ENCODE data around the gene GAA. TPM values are rescaled to one million over a fixed set of nuclear protein-coding genes. Genes with fewer than 3 reads are reported as not detected.
"Not testable (repeated sequence)": the region's sequence is repeated elsewhere in the genome, so short reads cannot be mapped to it uniquely, and the experiment has no call there.

GAA gene
- total and polyA plus RNA-seq, 2 donors, result 30.4 to 56.4 TPM

GRCh38 chr17:80145076-80146075 is 44.0 kb downstream of the GAA start:
- Histone ChIP-seq H3K36me3 (ENCODE audit: control insufficient read depth in 2 of 2, insufficient read depth in 2 of 2, low read length in 1 of 2) (peaks cover 29 to 38% of the 10 kb centered on the region in 2 donors), H3K9me3 (ENCODE audit: control insufficient read depth in 2 of 2, insufficient read depth in 1 of 2, low read length in 1 of 2) (no peaks in the 10 kb centered on the region), H3K4me3 (ENCODE audit: low read length in 2 of 2) (peak overlapping the region; percentile 76 to 90), H3K4me1 (ENCODE audit: control insufficient read depth in 2 of 2, insufficient read depth in 2 of 2, low read length in 2 of 2) (peaks cover 21 to 25% of the 10 kb centered on the region in 2 donors), H3K27me3 (ENCODE audit: control insufficient read depth in 2 of 2, insufficient read depth in 1 of 2, low read length in 1 of 2) (no peaks in the 10 kb centered on the region), H3K27ac (ENCODE audit: low read depth in 1 of 2, low read length in 1 of 2) (peak overlapping the region in 1 of 2 donors; percentile 60)
- peak in 1 of 9 donors; percentile 35 for DNase-seq (ENCODE audit: low read depth in 6 of 9, low spot score in 9 of 9)
- 65% methylated on average over 10 of the region's 10 CpGs for WGBS

DNA sequence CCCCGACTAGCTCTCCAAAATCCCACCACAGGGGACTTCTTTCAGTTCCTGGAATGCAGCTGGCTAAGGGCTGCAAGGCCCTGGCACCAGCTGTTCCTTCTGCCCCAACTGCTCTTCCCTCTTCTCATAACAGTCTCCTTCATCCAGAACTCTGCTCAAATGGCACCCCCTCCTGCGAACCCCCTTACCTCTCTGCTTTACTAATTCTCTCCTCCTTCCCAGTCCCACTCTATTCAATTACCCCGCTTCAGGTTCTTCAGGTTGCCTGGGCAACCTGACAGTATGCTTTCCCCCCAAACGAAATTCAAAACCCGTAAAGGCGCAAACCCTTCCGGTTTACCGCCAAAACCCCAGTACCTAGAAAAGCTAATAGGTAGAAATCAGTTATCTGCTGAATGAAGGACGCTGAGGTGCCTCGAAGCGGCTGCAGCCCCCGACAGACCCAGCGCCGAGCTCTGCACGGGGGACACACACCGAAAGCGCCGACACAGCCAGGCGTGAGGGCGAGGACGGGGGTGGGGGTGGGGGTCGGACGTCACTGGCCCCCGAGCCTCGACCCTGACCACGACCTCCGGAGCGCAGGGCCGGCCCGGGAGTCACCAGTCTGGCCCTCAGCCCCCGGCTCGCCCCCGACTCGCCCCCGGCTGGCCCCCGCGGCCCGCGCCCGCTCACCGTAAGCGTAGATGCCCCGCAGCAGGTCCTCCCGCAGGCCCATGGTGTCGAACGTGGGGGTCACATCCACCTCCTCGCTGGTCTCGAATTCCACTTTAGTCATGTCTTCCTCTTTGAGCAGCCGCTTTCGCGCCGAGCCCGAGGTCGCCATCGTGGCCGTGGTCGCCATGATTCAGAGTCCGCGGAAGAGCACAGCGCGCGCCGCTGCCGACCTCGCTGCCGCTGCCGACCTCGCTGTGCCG is 45.0 kb downstream of the GAA start:
- H3K9me3 ChIP-seq (ENCODE audit: control insufficient read depth in 2 of 2, insufficient read depth in 1 of 2, low read length in 1 of 2), result no peaks in the 10 kb centered on the region
- peak in 5 of 9 donors; percentile 26 to 62 (median 32) for DNase-seq (ENCODE audit: low read depth in 6 of 9, low spot score in 9 of 9)
- peaks cover 21 to 25% of the 10 kb centered on the region in 2 donors for H3K4me1 ChIP-seq (ENCODE audit: control insufficient read depth in 2 of 2, insufficient read depth in 2 of 2, low read length in 2 of 2)
- WGBS, result under 1% methylated on average over 69 of the region's 69 CpGs
- no peaks in the 10 kb centered on the region for H3K27me3 ChIP-seq (ENCODE audit: control insufficient read depth in 2 of 2, insufficient read depth in 1 of 2, low read length in 1 of 2)
- H3K4me3 ChIP-seq (ENCODE audit: low read length in 2 of 2), result peak overlapping the region; percentile 76 to 90
- peak overlapping the region; percentile 73 to 94 for H3K27ac ChIP-seq (ENCODE audit: low read depth in 1 of 2, low read length in 1 of 2)
- H3K36me3 ChIP-seq (ENCODE audit: control insufficient read depth in 2 of 2, insufficient read depth in 2 of 2, low read length in 1 of 2), result peaks cover 25 to 31% of the 10 kb centered on the region in 2 donors

DNA sequence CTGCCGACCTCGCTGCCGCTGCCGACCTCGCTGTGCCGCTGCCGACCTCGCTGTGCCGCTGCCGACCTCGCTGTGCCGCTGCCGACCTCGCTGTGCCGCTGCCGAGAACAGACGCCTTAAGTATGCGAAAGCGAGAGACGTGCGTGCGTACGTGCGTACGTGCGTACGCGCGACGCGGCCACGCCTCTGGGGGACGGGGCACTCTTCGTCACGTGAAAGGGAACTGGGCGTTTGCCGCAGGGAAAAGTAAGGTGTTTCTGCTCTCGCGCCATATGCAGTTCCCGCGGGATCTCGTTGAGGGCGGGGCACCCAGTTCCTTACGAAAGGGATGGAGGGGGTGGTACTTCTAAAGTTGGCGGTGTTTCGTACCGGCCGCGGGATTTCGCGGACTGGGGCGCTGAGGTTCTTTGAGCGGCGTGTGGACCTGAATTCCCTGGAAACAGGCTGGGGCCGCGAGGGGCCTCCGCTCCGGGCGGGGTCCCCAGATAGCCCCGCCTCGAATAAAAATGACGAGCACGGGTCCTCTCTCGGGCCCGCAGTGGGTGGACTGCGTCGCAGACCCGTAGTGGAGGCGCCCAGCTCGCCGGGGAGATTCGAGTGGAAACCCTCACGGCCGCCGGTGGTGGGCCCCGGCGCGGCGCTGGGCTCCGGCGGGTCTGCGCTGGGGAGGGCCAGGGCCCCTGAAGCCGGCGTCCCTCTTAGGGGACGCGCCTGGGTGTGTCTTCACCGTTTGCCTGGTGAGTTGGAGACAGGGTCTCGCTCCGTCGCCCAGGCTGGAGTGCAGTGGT is 45.8 kb downstream of the GAA start, which contains the start of gene EIF4A3:
Gene EIF4A3, minus strand, starts transcription at position 94 of the 788 bp plus-strand sequence. CDS start 167 bp downstream, outside the sequence.
- peak within 1 kb of the TSS; percentile 73 to 94 for H3K27ac ChIP-seq (ENCODE audit: low read depth in 1 of 2, low read length in 1 of 2)
- peaks cover 0 to 5% of the 10 kb centered on the region in 2 donors for H3K9me3 ChIP-seq (ENCODE audit: control insufficient read depth in 2 of 2, insufficient read depth in 1 of 2, low read length in 1 of 2)
- H3K27me3 ChIP-seq (ENCODE audit: control insufficient read depth in 2 of 2, insufficient read depth in 1 of 2, low read length in 1 of 2), result no peaks in the 10 kb centered on the region
- DNase-seq (ENCODE audit: low read depth in 6 of 9, low spot score in 9 of 9), result peak; percentile 96 to 100 (median 98)
- WGBS, result under 1% methylated on average over 90 of the region's 90 CpGs
- peaks cover 25 to 29% of the 10 kb centered on the region in 2 donors for H3K4me1 ChIP-seq (ENCODE audit: control insufficient read depth in 2 of 2, insufficient read depth in 2 of 2, low read length in 2 of 2)
- peaks cover 20 to 22% of the 10 kb centered on the region in 2 donors for H3K36me3 ChIP-seq (ENCODE audit: control insufficient read depth in 2 of 2, insufficient read depth in 2 of 2, low read length in 1 of 2)
- H3K4me3 ChIP-seq (ENCODE audit: low read length in 2 of 2), result peak within 1 kb of the TSS; percentile 86 to 90

- no peak for DNase-seq (ENCODE audit: low read depth in 6 of 9, low spot score in 9 of 9)
- Histone ChIP-seq H3K36me3 (ENCODE audit: control insufficient read depth in 2 of 2, insufficient read depth in 2 of 2, low read length in 1 of 2) (no peaks in the 10 kb centered on the region), H3K9me3 (ENCODE audit: control insufficient read depth in 2 of 2, insufficient read depth in 1 of 2, low read length in 1 of 2) (peaks cover 0 to 8% of the 10 kb centered on the region in 2 donors), H3K27ac (ENCODE audit: low read depth in 1 of 2, low read length in 1 of 2) (no peak overlapping the region), H3K27me3 (ENCODE audit: control insufficient read depth in 2 of 2, insufficient read depth in 1 of 2, low read length in 1 of 2) (no peaks in the 10 kb centered on the region), H3K4me1 (ENCODE audit: control insufficient read depth in 2 of 2, insufficient read depth in 2 of 2, low read length in 2 of 2) (peaks cover 10 to 11% of the 10 kb centered on the region in 2 donors), H3K4me3 (ENCODE audit: low read length in 2 of 2) (no peak overlapping the region)
- WGBS, result 96% methylated on average over 5 of the region's 5 CpGs
Observed at GRCh38 chr17:80151333-80151732, 50.0 kb downstream of the GAA start.

DNA sequence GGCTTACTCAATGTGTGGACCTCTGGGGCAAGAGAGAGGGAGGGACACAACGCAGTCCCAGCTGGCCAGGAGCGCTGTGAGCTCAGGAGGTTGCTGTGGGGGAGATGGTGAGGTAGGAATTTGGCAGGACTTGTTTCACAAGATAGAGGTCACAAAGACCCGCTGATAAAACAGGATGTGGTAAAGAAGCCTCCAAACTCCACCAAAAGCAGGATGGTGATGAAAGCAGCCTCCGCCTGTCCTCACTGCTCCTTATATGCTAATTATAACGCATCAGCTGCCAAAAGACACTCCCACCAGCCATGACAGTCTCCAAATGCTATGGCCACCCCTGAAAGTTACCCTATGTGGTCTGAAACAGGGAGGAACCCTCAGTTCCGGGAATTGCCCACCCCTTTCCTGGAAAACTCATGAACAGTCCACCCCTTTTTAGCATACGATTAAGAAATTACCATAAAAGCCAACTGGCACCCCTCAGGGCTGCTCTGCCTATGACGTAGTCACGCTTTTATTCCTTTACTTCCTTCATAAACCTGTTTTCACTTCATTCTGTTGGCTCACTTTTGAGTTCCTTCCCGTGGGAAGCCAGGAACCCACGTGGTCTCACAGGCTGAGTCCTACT is 50.8 kb downstream of the GAA start:
- Histone ChIP-seq H3K27me3 (ENCODE audit: control insufficient read depth in 2 of 2, insufficient read depth in 1 of 2, low read length in 1 of 2) (no peaks in the 10 kb centered on the region), H3K4me1 (ENCODE audit: control insufficient read depth in 2 of 2, insufficient read depth in 2 of 2, low read length in 2 of 2) (peaks cover 10 to 11% of the 10 kb centered on the region in 2 donors), H3K9me3 (ENCODE audit: control insufficient read depth in 2 of 2, insufficient read depth in 1 of 2, low read length in 1 of 2) (peaks cover 0 to 11% of the 10 kb centered on the region in 2 donors), H3K36me3 (ENCODE audit: control insufficient read depth in 2 of 2, insufficient read depth in 2 of 2, low read length in 1 of 2) (no peaks in the 10 kb centered on the region), H3K4me3 (ENCODE audit: low read length in 2 of 2) (no peak overlapping the region), H3K27ac (ENCODE audit: low read depth in 1 of 2, low read length in 1 of 2) (no peak overlapping the region)
- 83% methylated on average over 11 of the region's 11 CpGs for WGBS
- no peak for DNase-seq (ENCODE audit: low read depth in 6 of 9, low spot score in 9 of 9)

- H3K27ac ChIP-seq (ENCODE audit: low read depth in 1 of 2, low read length in 1 of 2), result no peak overlapping the region
- H3K36me3 ChIP-seq (ENCODE audit: control insufficient read depth in 2 of 2, insufficient read depth in 2 of 2, low read length in 1 of 2), result no peaks in the 10 kb centered on the region
- no peak for DNase-seq (ENCODE audit: low read depth in 6 of 9, low spot score in 9 of 9)
- WGBS, result over 99% methylated on average over 3 of the region's 3 CpGs
- no peaks in the 10 kb centered on the region for H3K27me3 ChIP-seq (ENCODE audit: control insufficient read depth in 2 of 2, insufficient read depth in 1 of 2, low read length in 1 of 2)
- H3K4me3 ChIP-seq (ENCODE audit: low read length in 2 of 2), result no peak overlapping the region
- peaks cover 0 to 11% of the 10 kb centered on the region in 2 donors for H3K9me3 ChIP-seq (ENCODE audit: control insufficient read depth in 2 of 2, insufficient read depth in 1 of 2, low read length in 1 of 2)
- H3K4me1 ChIP-seq (ENCODE audit: control insufficient read depth in 2 of 2, insufficient read depth in 2 of 2, low read length in 2 of 2), result peaks cover 7 to 8% of the 10 kb centered on the region in 2 donors
Observed at GRCh38 chr17:80153004-80153403, 51.6 kb downstream of the GAA start.

DNA sequence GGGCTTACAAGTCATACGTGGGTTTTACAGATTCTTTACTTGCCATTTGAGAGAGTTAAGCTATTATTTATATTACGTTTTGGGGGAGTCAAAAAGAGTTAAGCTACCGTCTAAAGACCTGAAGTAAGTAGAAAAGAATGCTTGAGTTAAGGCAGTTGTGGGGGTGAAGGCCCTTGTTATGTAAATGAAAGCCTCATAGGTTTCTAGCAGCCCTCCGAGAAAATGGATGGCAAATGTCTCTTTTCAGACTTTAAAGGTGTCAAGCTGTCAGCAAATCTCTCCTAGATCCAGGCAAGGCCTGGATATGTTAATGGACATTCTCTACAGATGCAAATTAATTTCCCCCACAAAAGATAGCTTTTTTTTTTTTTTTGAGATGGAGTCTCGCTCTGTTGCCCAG is 52.8 kb downstream of the GAA start:
- Histone ChIP-seq H3K27ac (ENCODE audit: low read depth in 1 of 2, low read length in 1 of 2) (no peak overlapping the region), H3K4me1 (ENCODE audit: control insufficient read depth in 2 of 2, insufficient read depth in 2 of 2, low read length in 2 of 2) (peaks cover 3 to 4% of the 10 kb centered on the region in 2 donors), H3K9me3 (ENCODE audit: control insufficient read depth in 2 of 2, insufficient read depth in 1 of 2, low read length in 1 of 2) (peaks cover 0 to 11% of the 10 kb centered on the region in 2 donors), H3K27me3 (ENCODE audit: control insufficient read depth in 2 of 2, insufficient read depth in 1 of 2, low read length in 1 of 2) (no peaks in the 10 kb centered on the region), H3K4me3 (ENCODE audit: low read length in 2 of 2) (no peak overlapping the region), H3K36me3 (ENCODE audit: control insufficient read depth in 2 of 2, insufficient read depth in 2 of 2, low read length in 1 of 2) (no peaks in the 10 kb centered on the region)
- WGBS, result 97% methylated on average over 5 of the region's 5 CpGs
- DNase-seq (ENCODE audit: low read depth in 6 of 9, low spot score in 9 of 9), result no peak

DNA sequence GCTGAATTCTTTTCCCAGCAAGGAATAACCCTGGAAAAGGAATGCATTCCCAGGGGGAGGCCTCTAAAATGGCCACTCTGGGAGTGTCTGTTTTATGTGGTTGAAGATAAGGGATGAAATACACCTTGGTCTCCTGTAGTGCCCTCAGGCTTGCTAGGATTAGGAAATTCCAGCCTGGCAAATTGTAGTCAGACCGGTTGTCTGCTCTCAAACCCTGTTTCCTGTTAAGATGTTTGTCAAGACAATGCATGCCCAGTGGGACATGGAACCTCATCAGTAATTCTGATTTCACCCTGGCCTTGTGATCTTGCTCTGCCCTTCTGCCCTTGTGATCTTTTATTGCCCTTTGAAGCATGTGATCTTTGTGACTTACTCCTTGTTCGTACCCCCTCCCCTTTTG is 54.2 kb downstream of the GAA start:
- H3K4me3 ChIP-seq (ENCODE audit: low read length in 2 of 2); H3K36me3 ChIP-seq (ENCODE audit: control insufficient read depth in 2 of 2, insufficient read depth in 2 of 2, low read length in 1 of 2); H3K27ac ChIP-seq (ENCODE audit: low read depth in 1 of 2, low read length in 1 of 2); DNase-seq (ENCODE audit: low read depth in 6 of 9, low spot score in 9 of 9); H3K27me3 ChIP-seq (ENCODE audit: control insufficient read depth in 2 of 2, insufficient read depth in 1 of 2, low read length in 1 of 2); H3K4me1 ChIP-seq (ENCODE audit: control insufficient read depth in 2 of 2, insufficient read depth in 2 of 2, low read length in 2 of 2): not testable (repeated sequence)
- H3K9me3 ChIP-seq (ENCODE audit: control insufficient read depth in 2 of 2, insufficient read depth in 1 of 2, low read length in 1 of 2), result peaks cover 0 to 11% of the 10 kb centered on the region in 2 donors
- 75% methylated on average over 2 of the region's 2 CpGs for WGBS

All from thymus (tissue), 11 donors.